ENCODE results near the gene SPDEF.

- TF ChIP-seq CTCF (conservative IDR thresholded peaks at IDR 0.05; ENCODE audit: low read length), result no peak
- no peak for TF ChIP-seq EZH2phosphoT487 (IDR thresholded peaks at IDR 0.05; ENCODE audit: borderline replicate concordance, low read depth, low read length)
Measured at GRCh38 chr6:34573567-34574183, 17.5 kb upstream of the SPDEF start.
